ENCODE measurements around the gene ACSS3. TPM values are rescaled to one million over a fixed set of nuclear protein-coding genes. Genes with fewer than 3 reads are reported as not detected.

The ACSS3 gene
- total RNA-seq, 1 experiment from 2014 or later, result 19.3 TPM

- no peak overlapping the region for H3T11ph ChIP-seq (ENCODE audit: low read length)
- H4K8ac ChIP-seq (replicated peaks; ENCODE audit: insufficient read length, low read depth, low read length), result no peak overlapping the region
- no peak for DNase-seq
- no peak overlapping the region for H4K91ac ChIP-seq (ENCODE audit: insufficient read length, low read depth, low read length)
- H3K36me3 Mint-ChIP-seq (ENCODE audit: insufficient read depth in 1 of 3, low read depth in 3 of 3), result no peaks in the 10 kb centered on the region
- H2AFZ ChIP-seq (ENCODE audit: low read length), result no peak overlapping the region
- no peaks in the 10 kb centered on the region for H3K79me2 ChIP-seq (ENCODE audit: insufficient read depth, low read length)
- no peak overlapping the region for H3K56ac ChIP-seq (ENCODE audit: insufficient read length, low read depth, low read length)
- no peak overlapping the region for H4K5ac ChIP-seq (ENCODE audit: insufficient read length, low read depth, low read length)
- H2BK5ac ChIP-seq (ENCODE audit: insufficient read length, low read length), result no peak overlapping the region
- WGBS (ENCODE audit: extremely low coverage, insufficient read length, low lambda C conversion rate), result no CpG with 5 or more reads among the region's 1 CpG
- no peaks in the 10 kb centered on the region for H3K79me1 ChIP-seq (ENCODE audit: insufficient read depth, low read depth, low read length, poor library complexity, severe bottlenecking)
- no peaks in the 10 kb centered on the region for H3K27me3 Mint-ChIP-seq (ENCODE audit: low read depth)
- H3K23me2 ChIP-seq (ENCODE audit: insufficient read length, low read depth, low read length, poor library complexity, severe bottlenecking), result no peaks in the 10 kb centered on the region
- H3K27ac Mint-ChIP-seq, result no peak overlapping the region
- H3K4ac ChIP-seq (ENCODE audit: low read depth, low read length), result no peak overlapping the region
- H3K27ac ChIP-seq (ENCODE audit: insufficient read length, low read depth, low read length), result no peak overlapping the region
- TF ChIP-seq CTCF (conservative IDR thresholded peaks at IDR 0.05), result no peak
- no peaks in the 10 kb centered on the region for H3K4me1 Mint-ChIP-seq
- H3K4me1 ChIP-seq (ENCODE audit: insufficient read depth, low read length), result no peaks in the 10 kb centered on the region
- H2BK20ac ChIP-seq (ENCODE audit: low read depth, low read length, poor library complexity, severe bottlenecking), result no peak overlapping the region
- no peak overlapping the region for H3K14ac ChIP-seq (ENCODE audit: insufficient read depth, low read length)
- H3K9ac ChIP-seq (ENCODE audit: extremely low read depth, insufficient read length, low read length), result no peak overlapping the region
- no peak overlapping the region for H3K4me3 Mint-ChIP-seq
- no peaks in the 10 kb centered on the region for H3K9me3 ChIP-seq (ENCODE audit: control insufficient read depth, low read depth, low read length)
- no peaks in the 10 kb centered on the region for H3K27me3 ChIP-seq (ENCODE audit: insufficient read depth, low read length)
- no peak overlapping the region for H2BK120ac ChIP-seq (ENCODE audit: low read depth, low read length, poor library complexity, severe bottlenecking)
- H4K20me1 ChIP-seq (ENCODE audit: control insufficient read depth, insufficient read depth, insufficient read length), result no peaks in the 10 kb centered on the region
- no peak overlapping the region for H2BK15ac ChIP-seq (ENCODE audit: low read depth, low read length)
- H3K9me3 Mint-ChIP-seq, result peaks cover 0 to 4% of the 10 kb centered on the region in 2 experiments; a peak in 1 of 5 replicates
- H3K18ac ChIP-seq (ENCODE audit: insufficient read length, low read depth, low read length), result no peak overlapping the region
- H2AK5ac ChIP-seq (ENCODE audit: insufficient read length, low read length), result no peak overlapping the region
- no peak overlapping the region for H3K23ac ChIP-seq (ENCODE audit: insufficient read length, low read depth, low read length)
- no peak overlapping the region for H2BK12ac ChIP-seq (ENCODE audit: insufficient read length, low read depth, low read length)
- no peak overlapping the region for H3K4me2 ChIP-seq (ENCODE audit: insufficient read depth, insufficient read length, low read length)
Measured at GRCh38 chr12:81034926-81035325, 43.0 kb upstream of the ACSS3 start.

Measured in H9 (cell line).